ENCODE measurements around the gene VIL1.

VIL1 gene

DNA sequence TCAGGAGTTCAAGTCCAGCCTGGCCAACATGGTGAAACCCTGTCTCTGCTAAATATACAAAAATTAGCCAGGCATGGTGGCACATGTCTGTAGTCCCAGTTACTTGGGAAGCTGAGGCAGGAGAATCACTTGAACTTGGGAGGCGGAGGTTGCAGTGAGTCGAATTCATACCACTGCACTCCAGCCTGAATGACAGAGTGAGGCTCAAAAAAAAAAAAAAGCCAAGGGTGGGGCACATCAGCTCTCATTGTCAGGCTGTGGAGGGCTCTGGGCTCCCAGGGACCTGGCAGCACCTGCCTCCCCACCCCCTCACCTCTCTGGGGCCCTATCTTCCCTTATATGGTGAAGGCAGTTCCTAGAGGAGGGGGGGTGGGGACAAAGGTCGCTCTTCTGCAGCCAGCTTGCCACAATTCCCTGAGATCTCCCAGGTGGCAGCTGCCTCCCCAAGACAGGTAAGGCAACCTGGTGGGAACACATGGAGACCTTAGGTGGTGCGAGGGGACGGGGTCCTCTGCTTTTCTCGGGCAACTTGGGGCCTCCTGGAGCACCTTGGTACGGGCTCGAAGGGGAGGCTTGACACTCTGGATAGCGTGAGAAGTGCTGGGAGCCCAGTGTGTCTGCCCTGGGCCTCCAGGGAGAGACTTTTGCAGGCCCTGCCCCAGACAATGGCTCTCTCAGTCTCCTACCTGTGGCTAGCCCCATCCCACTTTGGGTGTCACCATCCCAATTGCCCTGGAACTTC, at the start of gene VIL1:
TSS of gene VIL1 (plus strand) at position 407 of the 742 bp plus-strand sequence. CDS start 4,656 bp downstream, outside the sequence.
- DNase-seq = no peak

DNA sequence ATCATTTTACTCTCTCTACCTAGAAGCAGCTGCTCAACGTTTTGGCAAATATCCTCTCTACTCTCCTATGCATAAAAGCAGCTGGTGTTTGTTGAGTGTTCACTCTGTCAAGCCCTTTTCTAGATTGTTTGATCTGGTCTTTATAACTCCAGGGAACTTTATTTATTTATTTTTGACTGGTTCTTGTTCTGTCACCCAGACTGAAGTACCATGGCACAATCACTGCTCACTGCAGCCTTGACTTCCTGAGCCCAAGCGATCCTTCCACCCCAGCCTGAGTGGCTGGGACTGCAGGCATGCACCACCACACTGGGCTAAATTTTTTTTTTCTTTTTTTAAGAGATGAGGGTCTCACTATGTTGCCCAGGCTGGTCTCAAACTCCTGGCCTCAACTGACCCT, 49.6 kb upstream of the VIL1 start:
- in situ Hi-C loops (cut with HindIII; ENCODE audit: low pct_ligation_motif_present, low pct_unique_long_range_greater_than_20kb, low sequenced_read_pairs) = no loop called here
- no peak for DNase-seq

More for the DNA sequence above, at the start of gene VIL1:
- in situ Hi-C loops (cut with HindIII; ENCODE audit: low pct_ligation_motif_present, low pct_unique_long_range_greater_than_20kb, low sequenced_read_pairs) = no loop called here

DNA sequence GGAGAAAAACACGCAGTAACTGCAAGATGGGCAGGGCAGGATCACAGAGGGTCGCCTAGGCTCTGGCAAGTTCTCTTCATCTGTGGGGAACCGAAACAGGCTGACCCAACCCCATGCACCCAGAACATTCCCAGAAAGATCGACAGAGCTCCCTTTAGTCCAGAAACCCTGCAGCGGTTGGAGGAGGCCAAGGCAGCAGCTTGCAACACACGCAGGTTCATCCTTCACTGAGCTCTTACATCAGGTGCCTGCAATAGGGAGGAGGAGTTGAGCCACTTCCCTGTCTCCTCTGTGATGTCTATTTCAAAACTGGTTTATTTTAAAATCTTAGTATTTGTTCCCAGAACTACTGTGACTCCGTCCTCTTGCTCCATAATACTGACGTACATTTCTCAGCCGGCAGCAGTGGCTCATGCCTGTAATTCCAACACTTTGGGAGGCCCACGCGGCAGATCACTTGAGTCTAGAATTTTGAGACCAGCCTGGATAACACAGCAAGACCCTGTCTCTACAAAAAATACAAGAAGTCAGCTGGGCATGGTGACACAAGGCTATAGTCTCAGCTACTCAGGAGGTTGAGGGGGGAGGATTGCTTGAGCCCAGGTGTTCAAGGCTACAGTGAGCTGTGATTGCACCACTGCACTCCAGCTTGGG, 48.4 kb upstream of the VIL1 start:
- in situ Hi-C loops (cut with HindIII; ENCODE audit: low pct_ligation_motif_present, low pct_unique_long_range_greater_than_20kb, low sequenced_read_pairs) = no loop called here
- no peak for DNase-seq

DNA sequence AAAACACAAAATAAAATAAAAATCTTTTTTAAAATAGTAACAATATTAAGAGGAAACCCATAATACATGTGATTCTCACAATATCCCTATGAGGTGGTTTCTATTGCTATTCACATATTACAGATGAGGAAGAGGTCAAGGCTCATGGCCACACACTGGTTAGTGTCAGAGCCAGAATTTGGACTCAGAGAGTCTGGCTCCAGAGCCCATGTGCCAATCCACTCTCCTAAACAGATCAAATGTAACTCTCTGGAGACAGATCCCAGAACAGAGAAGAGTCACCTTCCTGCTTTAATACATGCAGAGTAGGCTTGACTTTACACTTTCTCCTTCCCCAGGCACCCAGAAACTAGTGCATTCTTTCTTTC, 47.0 kb upstream of the VIL1 start:
- no peak for DNase-seq
- in situ Hi-C loops (cut with HindIII; ENCODE audit: low pct_ligation_motif_present, low pct_unique_long_range_greater_than_20kb, low sequenced_read_pairs) = no loop called here

DNA sequence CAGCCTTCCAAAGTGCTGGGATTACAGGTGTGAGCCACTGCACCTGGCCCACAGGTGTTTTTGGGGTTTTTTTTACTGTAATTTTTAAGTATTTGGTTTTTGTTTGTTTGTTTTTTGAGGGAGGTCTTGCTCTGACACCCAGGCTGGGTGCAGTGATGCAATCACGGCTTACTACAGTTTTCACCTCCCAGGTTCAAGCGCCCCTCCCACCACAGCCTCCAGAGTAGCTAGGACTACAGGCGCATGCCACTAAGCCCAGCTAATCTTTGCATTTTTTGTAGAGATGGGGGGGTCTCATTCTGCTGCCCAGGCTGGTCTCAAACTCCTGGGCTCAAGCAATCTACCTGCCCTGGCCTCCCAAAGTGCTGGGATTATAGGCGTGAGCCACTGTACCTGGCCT, 44.1 kb upstream of the VIL1 start:
- in situ Hi-C loops (cut with HindIII; ENCODE audit: low pct_ligation_motif_present, low pct_unique_long_range_greater_than_20kb, low sequenced_read_pairs) = no loop called here
- DNase-seq = no peak

DNA sequence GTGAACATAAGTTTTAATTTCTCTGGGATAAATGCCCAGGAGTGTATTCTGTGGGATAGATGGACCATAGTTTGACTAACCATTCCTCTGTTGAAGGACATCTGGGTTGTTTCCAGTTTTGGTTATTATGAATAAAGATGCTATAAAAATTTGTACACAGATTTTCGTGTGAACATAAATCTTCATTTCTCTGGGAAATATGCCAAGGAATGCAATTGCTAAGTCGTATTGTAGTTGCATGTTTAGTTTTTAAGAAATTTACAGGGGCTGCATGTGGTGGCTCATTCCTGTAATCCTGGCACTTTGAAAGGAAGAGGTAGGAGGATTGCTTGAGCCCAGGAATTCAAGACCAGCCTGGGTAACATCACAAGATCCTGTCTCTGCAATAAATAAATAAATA, 43.7 kb upstream of the VIL1 start:
- in situ Hi-C loops (cut with HindIII; ENCODE audit: low pct_ligation_motif_present, low pct_unique_long_range_greater_than_20kb, low sequenced_read_pairs) = no loop called here
- no peak for DNase-seq

DNA sequence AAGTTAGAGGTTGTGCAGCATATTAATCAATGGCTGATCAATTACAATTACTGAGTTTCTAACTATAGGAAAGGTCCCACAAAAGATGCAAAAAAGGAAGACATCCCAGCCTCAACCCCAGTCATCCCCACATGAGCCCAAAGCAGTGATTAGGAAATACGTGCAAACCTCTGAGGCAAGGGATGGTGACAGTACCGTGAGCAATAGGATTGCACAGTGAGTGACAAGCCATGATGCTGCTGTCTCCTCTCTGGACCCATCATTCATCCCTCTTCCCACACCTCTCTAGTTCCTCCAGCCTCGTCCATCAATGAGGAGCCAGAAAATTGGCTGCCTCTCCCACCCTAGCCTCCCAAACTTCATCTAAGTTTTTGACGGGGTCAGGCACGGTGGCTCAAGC, 40.9 kb upstream of the VIL1 start:
- in situ Hi-C loops (cut with HindIII; ENCODE audit: low pct_ligation_motif_present, low pct_unique_long_range_greater_than_20kb, low sequenced_read_pairs) = no loop called here
- DNase-seq = no peak

DNA sequence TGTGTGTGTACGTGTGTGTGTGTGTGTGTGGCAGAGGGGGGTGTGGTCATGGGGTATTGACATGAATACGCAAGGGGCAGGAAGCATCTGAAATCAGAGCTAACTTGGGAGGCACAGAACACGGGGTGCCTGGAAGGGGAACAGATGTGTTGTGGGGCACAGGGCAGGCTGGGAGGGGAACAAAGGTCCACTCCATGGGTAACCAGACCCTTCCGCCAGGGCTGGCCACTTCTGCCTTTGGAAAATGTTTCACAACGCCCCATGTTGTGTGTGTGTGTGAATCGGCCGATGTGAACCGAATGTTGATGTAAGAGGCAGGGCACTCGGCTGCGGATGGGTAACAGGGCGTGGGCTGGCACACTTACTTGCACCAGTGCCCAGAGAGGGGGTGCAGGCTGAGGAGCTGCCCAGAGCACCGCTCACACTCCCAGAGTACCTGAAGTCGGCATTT, 37.0 kb upstream of the VIL1 start, which contains the start of gene SLC11A1:
TSS of gene SLC11A1 (plus strand) at position 358 of the 451 bp plus-strand sequence. CDS start 96 bp downstream, outside the sequence.
- DNase-seq = no peak
- in situ Hi-C loops (cut with HindIII; ENCODE audit: low pct_ligation_motif_present, low pct_unique_long_range_greater_than_20kb, low sequenced_read_pairs) = no loop called here

GRCh38 chr2:218382785-218383184, 36.1 kb upstream of the VIL1 start:
- no peak for DNase-seq
- in situ Hi-C loops (cut with HindIII; ENCODE audit: low pct_ligation_motif_present, low pct_unique_long_range_greater_than_20kb, low sequenced_read_pairs) = no loop called here

DNA sequence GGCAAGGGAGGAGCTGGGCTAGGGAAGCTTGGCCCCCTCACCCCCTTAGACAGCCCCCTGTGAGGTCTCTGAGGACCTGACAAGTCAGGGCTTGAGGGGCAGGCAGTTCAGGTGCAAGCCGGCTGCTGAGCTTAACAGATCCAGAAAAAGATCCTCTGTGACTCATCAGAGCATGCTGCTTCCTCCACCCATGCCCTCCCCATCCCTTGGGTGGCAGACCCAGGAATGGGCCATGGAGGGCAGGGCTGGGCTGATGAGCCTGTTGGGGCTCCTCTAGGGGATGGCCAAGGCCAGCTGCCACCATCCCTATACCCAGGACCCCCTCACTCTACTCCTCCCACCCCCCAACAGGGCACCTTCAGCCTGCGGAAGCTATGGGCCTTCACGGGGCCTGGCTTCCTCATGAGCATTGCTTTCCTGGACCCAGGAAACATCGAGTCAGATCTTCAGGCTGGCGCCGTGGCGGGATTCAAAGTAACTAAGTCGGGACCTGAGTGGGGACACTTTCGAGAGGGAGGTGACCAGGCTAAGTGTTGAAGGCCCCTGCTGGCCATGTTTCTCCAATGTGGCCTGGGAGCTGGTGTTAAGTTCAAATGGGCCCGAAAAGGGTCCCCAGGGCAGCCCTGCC, 34.9 kb upstream of the VIL1 start:
- in situ Hi-C loops (cut with HindIII; ENCODE audit: low pct_ligation_motif_present, low pct_unique_long_range_greater_than_20kb, low sequenced_read_pairs) = no loop called here
- DNase-seq = no peak

DNA sequence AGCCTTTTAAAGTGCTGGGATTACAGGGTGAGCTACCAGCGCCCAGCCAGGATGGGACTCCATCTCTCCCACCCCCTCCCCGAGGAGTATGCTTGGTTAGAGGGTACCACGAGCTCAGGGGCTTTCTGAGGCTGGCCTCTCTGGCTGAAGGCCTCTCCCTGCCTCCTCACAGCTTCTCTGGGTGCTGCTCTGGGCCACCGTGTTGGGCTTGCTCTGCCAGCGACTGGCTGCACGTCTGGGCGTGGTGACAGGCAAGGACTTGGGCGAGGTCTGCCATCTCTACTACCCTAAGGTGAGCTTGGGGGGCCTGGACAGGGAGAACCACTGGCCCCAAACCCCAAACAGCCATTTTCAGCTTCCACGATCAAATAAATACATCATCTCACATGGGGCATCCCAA, 33.9 kb upstream of the VIL1 start:
- in situ Hi-C loops (cut with HindIII; ENCODE audit: low pct_ligation_motif_present, low pct_unique_long_range_greater_than_20kb, low sequenced_read_pairs) = no loop called here
- DNase-seq = no peak

DNA sequence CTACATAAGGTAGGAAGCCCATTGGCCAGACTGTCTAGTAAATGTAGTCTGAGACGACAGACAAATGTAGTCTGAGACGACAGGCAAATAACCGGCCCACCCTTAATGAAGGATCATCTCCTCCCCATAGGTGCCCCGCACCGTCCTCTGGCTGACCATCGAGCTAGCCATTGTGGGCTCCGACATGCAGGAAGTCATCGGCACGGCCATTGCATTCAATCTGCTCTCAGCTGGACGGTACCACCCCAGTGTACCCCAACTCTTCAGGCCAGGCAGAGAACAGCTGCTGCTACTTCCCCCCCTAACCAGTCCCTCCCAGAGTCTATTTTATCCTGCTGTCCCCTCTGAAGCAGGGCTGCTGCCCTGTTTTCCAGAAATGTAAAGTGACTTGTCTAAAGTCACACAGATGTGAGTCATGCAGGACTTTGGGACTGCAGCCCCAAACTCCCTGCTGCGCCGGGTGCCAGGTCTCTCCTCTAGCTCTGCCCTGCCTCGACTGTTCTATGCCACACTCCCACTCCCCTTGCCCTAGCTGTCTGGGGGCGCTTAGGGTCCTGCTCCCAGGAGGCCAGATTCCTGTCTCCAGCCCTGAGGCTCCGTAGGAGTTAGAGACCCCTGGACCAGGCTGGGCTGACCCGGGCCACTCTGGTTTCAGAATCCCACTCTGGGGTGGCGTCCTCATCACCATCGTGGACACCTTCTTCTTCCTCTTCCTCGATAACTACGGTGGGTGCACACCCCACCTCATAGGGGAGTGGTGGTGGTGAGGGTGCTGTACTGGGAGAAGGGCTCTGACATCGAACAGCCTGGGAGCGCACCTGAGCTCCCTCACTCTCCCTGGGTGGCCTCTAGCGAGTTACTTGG, 32.2 kb upstream of the VIL1 start:
- DNase-seq = no peak
- in situ Hi-C loops (cut with HindIII; ENCODE audit: low pct_ligation_motif_present, low pct_unique_long_range_greater_than_20kb, low sequenced_read_pairs) = no loop called here

- DNase-seq = no peak
- in situ Hi-C loops (cut with HindIII; ENCODE audit: low pct_ligation_motif_present, low pct_unique_long_range_greater_than_20kb, low sequenced_read_pairs) = no loop called here
These were observed 31.3 kb upstream of the VIL1 start for GRCh38 chr2:218387369-218388194.

- no peak for DNase-seq
- in situ Hi-C loops (cut with HindIII; ENCODE audit: low pct_ligation_motif_present, low pct_unique_long_range_greater_than_20kb, low sequenced_read_pairs) = no loop called here
These were observed 29.4 kb upstream of the VIL1 start for GRCh38 chr2:218389333-218390150.

DNA sequence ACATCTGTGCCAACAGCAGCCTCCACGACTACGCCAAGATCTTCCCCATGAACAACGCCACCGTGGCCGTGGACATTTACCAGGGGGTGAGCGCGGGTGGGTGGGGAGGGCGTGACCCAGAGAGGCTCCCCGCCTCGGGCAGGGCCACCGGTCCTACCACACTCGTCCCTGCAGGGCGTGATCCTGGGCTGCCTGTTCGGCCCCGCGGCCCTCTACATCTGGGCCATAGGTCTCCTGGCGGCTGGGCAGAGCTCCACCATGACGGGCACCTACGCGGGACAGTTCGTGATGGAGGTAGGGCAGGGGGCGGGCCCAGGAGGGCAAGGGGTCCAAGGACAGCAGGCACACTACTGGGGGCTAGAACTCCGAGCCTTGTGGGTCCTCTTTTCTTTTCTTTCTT, 27.7 kb upstream of the VIL1 start:
- no peak for DNase-seq
- in situ Hi-C loops (cut with HindIII; ENCODE audit: low pct_ligation_motif_present, low pct_unique_long_range_greater_than_20kb, low sequenced_read_pairs) = no loop called here

GRCh38 chr2:218392459-218392858, 26.5 kb upstream of the VIL1 start:
- DNase-seq = no peak
- in situ Hi-C loops (cut with HindIII; ENCODE audit: low pct_ligation_motif_present, low pct_unique_long_range_greater_than_20kb, low sequenced_read_pairs) = no loop called here

DNA sequence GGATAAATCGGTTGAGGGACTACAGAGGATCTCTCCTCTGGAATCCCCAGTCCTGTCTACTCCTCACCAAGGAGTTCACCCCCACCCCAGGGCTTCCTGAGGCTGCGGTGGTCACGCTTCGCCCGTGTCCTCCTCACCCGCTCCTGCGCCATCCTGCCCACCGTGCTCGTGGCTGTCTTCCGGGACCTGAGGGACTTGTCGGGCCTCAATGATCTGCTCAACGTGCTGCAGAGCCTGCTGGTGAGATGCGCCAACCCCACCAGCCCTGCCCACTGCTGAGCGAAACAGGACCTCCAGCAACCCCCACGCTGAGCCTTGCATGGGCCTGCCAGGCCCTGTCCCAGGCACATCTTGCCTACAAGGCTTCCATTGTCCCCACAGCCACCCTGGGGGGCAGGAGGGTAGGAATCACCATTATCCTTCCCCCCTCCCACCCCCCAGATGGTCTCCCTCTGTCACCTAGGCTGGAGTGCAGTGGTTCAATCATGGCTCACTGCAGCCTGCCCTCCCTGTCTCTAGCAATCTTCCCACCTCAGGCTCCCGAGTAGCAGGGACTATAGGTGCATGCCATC, 25.9 kb upstream of the VIL1 start:
- in situ Hi-C loops (cut with HindIII; ENCODE audit: low pct_ligation_motif_present, low pct_unique_long_range_greater_than_20kb, low sequenced_read_pairs) = no loop called here
- DNase-seq = no peak

All from ACHN (cell line).